Measurements from ENCODE around the gene SEC14L3. TPM values are rescaled to one million over a fixed set of nuclear protein-coding genes. Genes with fewer than 3 reads are reported as not detected.

Gene SEC14L3
- total RNA-seq, 1 experiment from 2014 or later, result not detected

GRCh38 chr22:30447656-30448055 is 24.2 kb downstream of the SEC14L3 start:
- Mint-ChIP-seq H3K27me3 (ENCODE audit: insufficient read depth, unreplicated experiment) (no peaks in the 10 kb centered on the region), H3K4me1 (ENCODE audit: low read depth, unreplicated experiment) (peaks cover 16% of the 10 kb centered on the region), H3K36me3 (ENCODE audit: insufficient read depth, unreplicated experiment) (peaks cover 6% of the 10 kb centered on the region), H3K9me3 (ENCODE audit: unreplicated experiment) (no peaks in the 10 kb centered on the region), H3K27ac (ENCODE audit: unreplicated experiment) (no peak overlapping the region), H3K4me3 (ENCODE audit: unreplicated experiment) (no peak overlapping the region)
- POLR2A ChIA-PET, result no interaction called here
- no peak for DNase-seq
- BruUV-seq (replicated peaks), result no TSS peak
- TF ChIP-seq, protein P1, sequence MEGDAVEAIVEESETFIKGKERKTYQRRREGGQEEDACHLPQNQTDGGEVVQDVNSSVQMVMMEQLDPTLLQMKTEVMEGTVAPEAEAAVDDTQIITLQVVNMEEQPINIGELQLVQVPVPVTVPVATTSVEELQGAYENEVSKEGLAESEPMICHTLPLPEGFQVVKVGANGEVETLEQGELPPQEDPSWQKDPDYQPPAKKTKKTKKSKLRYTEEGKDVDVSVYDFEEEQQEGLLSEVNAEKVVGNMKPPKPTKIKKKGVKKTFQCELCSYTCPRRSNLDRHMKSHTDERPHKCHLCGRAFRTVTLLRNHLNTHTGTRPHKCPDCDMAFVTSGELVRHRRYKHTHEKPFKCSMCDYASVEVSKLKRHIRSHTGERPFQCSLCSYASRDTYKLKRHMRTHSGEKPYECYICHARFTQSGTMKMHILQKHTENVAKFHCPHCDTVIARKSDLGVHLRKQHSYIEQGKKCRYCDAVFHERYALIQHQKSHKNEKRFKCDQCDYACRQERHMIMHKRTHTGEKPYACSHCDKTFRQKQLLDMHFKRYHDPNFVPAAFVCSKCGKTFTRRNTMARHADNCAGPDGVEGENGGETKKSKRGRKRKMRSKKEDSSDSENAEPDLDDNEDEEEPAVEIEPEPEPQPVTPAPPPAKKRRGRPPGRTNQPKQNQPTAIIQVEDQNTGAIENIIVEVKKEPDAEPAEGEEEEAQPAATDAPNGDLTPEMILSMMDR (IDR thresholded peaks at IDR 0.05; ENCODE audit: insufficient read depth in 1 of 2, low read depth in 1 of 2, low read length in 1 of 2, severe bottlenecking in 1 of 2, unreplicated experiment in 1 of 2), result no peak
- H3K4me3 ChIP-seq (ENCODE audit: low read depth, low read length), result no peak overlapping the region
- no peaks in the 10 kb centered on the region for H3K9me3 ChIP-seq
- no peaks in the 10 kb centered on the region for H3K27me3 ChIP-seq (replicated peaks; ENCODE audit: control insufficient read depth, insufficient read depth, low read length)
- H3K36me3 ChIP-seq (ENCODE audit: control insufficient read depth, insufficient read depth, low read length), result no peaks in the 10 kb centered on the region
- intact Hi-C loops (cut with micrococcal nuclease; ENCODE audit: unreplicated experiment), result loop anchor here (10.0 kb wide), 1 partner anchor 307 kb away; no protein-coding TSS in a partner anchor
- peaks cover 17% of the 10 kb centered on the region for H3K4me1 ChIP-seq
- CTCF ChIA-PET, result no interaction called here

DNA sequence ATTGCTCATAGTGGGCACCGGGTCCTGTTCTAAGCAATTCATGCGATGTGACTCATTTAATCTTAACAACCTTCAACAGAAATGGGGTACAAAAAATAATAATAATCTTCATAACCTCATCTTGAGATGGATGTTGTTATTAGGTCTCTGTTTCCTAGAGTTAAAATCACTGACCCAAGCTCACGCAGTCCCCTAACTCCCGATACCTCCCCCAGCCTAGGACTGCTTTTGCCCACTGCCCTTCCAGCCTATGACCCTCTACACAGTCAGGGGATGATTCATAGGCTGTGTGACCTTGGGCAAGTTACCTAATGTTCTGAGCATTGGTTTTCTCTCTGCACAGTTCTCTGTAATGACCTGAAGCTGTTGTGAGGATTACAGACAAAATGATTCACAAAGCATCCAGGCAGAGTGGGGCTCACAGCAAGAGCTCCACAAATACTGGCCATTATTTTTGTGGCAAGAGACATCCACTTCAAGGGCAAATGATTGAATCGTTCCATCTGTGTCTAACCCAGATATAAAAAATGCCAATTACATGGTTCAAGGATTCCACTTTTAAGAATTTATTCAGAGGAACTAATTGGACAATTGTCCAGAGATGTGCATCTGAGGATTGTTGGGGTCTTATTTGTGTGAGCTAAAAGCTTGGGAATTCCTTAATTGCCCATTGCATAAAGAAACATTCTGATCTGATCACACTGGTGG is 26.2 kb downstream of the SEC14L3 start:
- Histone ChIP-seq H3K9me3 (no peaks in the 10 kb centered on the region), H3K36me3 (ENCODE audit: control insufficient read depth, insufficient read depth, low read length) (no peaks in the 10 kb centered on the region), H3K4me1 (peaks cover 6% of the 10 kb centered on the region), H3K27me3 (replicated peaks; ENCODE audit: control insufficient read depth, insufficient read depth, low read length) (no peaks in the 10 kb centered on the region), H3K4me3 (ENCODE audit: low read depth, low read length) (no peak overlapping the region)
- H3K36me3 Mint-ChIP-seq (ENCODE audit: insufficient read depth, unreplicated experiment), result no peaks in the 10 kb centered on the region
- H3K27ac Mint-ChIP-seq (ENCODE audit: unreplicated experiment), result no peak overlapping the region
- TF ChIP-seq, protein P1 (IDR thresholded peaks at IDR 0.05; ENCODE audit: insufficient read depth in 1 of 2, low read depth in 1 of 2, low read length in 1 of 2, severe bottlenecking in 1 of 2, unreplicated experiment in 1 of 2), result no peak
- CTCF ChIA-PET, result interaction anchor here (0.6 to 2.4 kb wide), 4 partner anchors 13 to 156 kb away, joined by 3 to 9 read pairs (median 6); no protein-coding TSS in a partner anchor
- H3K9me3 Mint-ChIP-seq (ENCODE audit: unreplicated experiment), result no peaks in the 10 kb centered on the region
- H3K27me3 Mint-ChIP-seq (ENCODE audit: insufficient read depth, unreplicated experiment), result no peaks in the 10 kb centered on the region
- no peak for DNase-seq
- BruUV-seq (replicated peaks), result no TSS peak
- POLR2A ChIA-PET, result no interaction called here
- intact Hi-C loops (cut with micrococcal nuclease; ENCODE audit: unreplicated experiment), result loop anchor here (1.0 to 10.0 kb wide), 2 partner anchors 40 to 309 kb away; no protein-coding TSS in a partner anchor
- no peak overlapping the region for H3K4me3 Mint-ChIP-seq (ENCODE audit: unreplicated experiment)
- peaks cover 5% of the 10 kb centered on the region for H3K4me1 Mint-ChIP-seq (ENCODE audit: low read depth, unreplicated experiment)

- TF ChIP-seq, protein P1 (IDR thresholded peaks at IDR 0.05; ENCODE audit: insufficient read depth in 1 of 2, low read depth in 1 of 2, low read length in 1 of 2, severe bottlenecking in 1 of 2, unreplicated experiment in 1 of 2), result peak; percentile 77 to 84
- H3K9me3 Mint-ChIP-seq (ENCODE audit: unreplicated experiment), result no peaks in the 10 kb centered on the region
- no peaks in the 10 kb centered on the region for H3K36me3 Mint-ChIP-seq (ENCODE audit: insufficient read depth, unreplicated experiment)
- Histone ChIP-seq H3K27me3 (replicated peaks; ENCODE audit: control insufficient read depth, insufficient read depth, low read length) (no peaks in the 10 kb centered on the region), H3K4me3 (ENCODE audit: low read depth, low read length) (no peak overlapping the region), H3K4me1 (peaks cover 4% of the 10 kb centered on the region; the same call in 1 of the 2 replicates), H3K36me3 (ENCODE audit: control insufficient read depth, insufficient read depth, low read length) (no peaks in the 10 kb centered on the region), H3K9me3 (no peaks in the 10 kb centered on the region)
- no TSS peak for BruUV-seq (replicated peaks)
- H3K27ac Mint-ChIP-seq (ENCODE audit: unreplicated experiment), result no peak overlapping the region
- intact Hi-C loops (cut with micrococcal nuclease; ENCODE audit: unreplicated experiment), result loop anchor here (1.0 to 10.0 kb wide), 2 partner anchors 40 to 310 kb away; no protein-coding TSS in a partner anchor
- no peak overlapping the region for H3K4me3 Mint-ChIP-seq (ENCODE audit: unreplicated experiment)
- DNase-seq, result peak; percentile 69 to 80
- ChIA-PET POLR2A (no interaction called here), CTCF (interaction anchor here (0.9 to 2.4 kb wide), 5 partner anchors 12 to 46 kb away, joined by 3 to 9 read pairs (median 3); no protein-coding TSS in a partner anchor)
- H3K27me3 Mint-ChIP-seq (ENCODE audit: insufficient read depth, unreplicated experiment), result no peaks in the 10 kb centered on the region
- peaks cover 4% of the 10 kb centered on the region for H3K4me1 Mint-ChIP-seq (ENCODE audit: low read depth, unreplicated experiment)
These were observed 27.0 kb downstream of the SEC14L3 start for GRCh38 chr22:30444632-30445437.
